Spleen (tissue), 7 donors: ENCODE measurements around the gene SYNDIG1L.

Experiments
- CTCF ChIP-seq, 11 experiments: fragments of 200-600 bp in 7 of 11; fragments of 450-650 bp in 4 of 11; sonication (generic) in 4 of 11; IDR thresholded peaks in 8 of 11; conservative IDR thresholded peaks in 3 of 11; 1 replicate in 7 of 11; 2 replicates in 4 of 11; pipeline versions ENCODE4 v1.4.0 to v1.8.0; 2016 to 2021; ENCODE audit warnings: antibody characterized with exemption in 11 of 11, inconsistent platforms in 4 of 11, mild to moderate bottlenecking in 1 of 11
- POLR2A ChIP-seq, 3 donors: fragments of 450-650 bp; IDR thresholded peaks; one replicate each; pipeline ENCODE4 v1.5.1; 2017; ENCODE audit warnings: antibody characterized with exemption in 3 of 3, mild to moderate bottlenecking in 1 of 3
- POLR2AphosphoS5 ChIP-seq, 3 donors: sonication (generic); formaldehyde crosslinking; IDR thresholded peaks; one replicate each; pipeline ENCODE4 v1.5.1; 2017; ENCODE audit warnings: antibody characterized with exemption in 3 of 3
- donor health status: DM: no; HTN: no; CAD: no; lungs with moderate emphysema.
- donor health status: DM: no; HTN: no; CAD: no.
- donor health status: DM: no; HTN: no; CAD: no.

- TF ChIP-seq POLR2A (IDR thresholded peaks at IDR 0.05) (no peak), CTCF (IDR thresholded peaks at IDR 0.05 in 8 of 11, conservative IDR thresholded peaks at IDR 0.05 in 3 of 11) (no peak), POLR2AphosphoS5 (IDR thresholded peaks at IDR 0.05) (no peak)
Observed at GRCh38 chr14:74427651-74428050, 1.6 kb upstream of the SYNDIG1L start.
